PC-9 (cell line): ENCODE measurements around the gene KRTAP20-3. TPM values are rescaled to one million over a fixed set of nuclear protein-coding genes. Genes with fewer than 3 reads are reported as not detected.
A peak's percentile ranks its signal among the peaks of the same experiment; 100 is the strongest.

ENCODE experiments used
- BruUV-seq: library from RNA; stranded (reverse); fragments of 400-500 nt; replicated peaks from 2 replicates; lab custom pipeline; 2021; lab: Mats Ljungman, UMichigan
- CTCF ChIA-PET: fragments of 300-600 bp; sonication (Branson Sonifier 250); formaldehyde crosslinking; loops from one replicate; lab custom pipeline; 2022; ENCODE audit warnings: antibody characterized with exemption; lab: Charles Lee
- POLR2A ChIA-PET: fragments of 300-600 bp; sonication (Branson Sonifier 250); formaldehyde crosslinking; loops from one replicate; lab custom pipeline; 2022; ENCODE audit warnings: antibody characterized with exemption; ENCODE audit not compliant: unreplicated experiment; lab: Charles Lee
- DNase-seq, 2 experiments: peaks; one replicate each; pipeline versions ENCODE4 v3.0.0 to v3.0.0-alpha.2; 2015 to 2022; ENCODE audit warnings: mixed read lengths in 1 of 2
- H2AFZ ChIP-seq: fragments of 200-600 bp; sonication (generic); 2 replicates; pipeline ENCODE4 v1.8.1; 2017; ENCODE audit warnings: antibody characterized with exemption
- H3F3A ChIP-seq: fragments of 200-600 bp; sonication (generic); 2 replicates; pipeline ENCODE4 v1.8.1; 2017; ENCODE audit warnings: antibody characterized with exemption, mild to moderate bottlenecking, low read depth; ENCODE audit not compliant: insufficient read depth
- H3K27ac ChIP-seq: fragments of 200-600 bp; sonication (generic); 2 replicates; pipeline ENCODE4 v1.6.1; 2016; ENCODE audit warnings: mixed run types
- H3K27me3 ChIP-seq: fragments of 200-600 bp; sonication (generic); 2 replicates; pipeline ENCODE4 v1.6.1; 2016; ENCODE audit warnings: low read depth, mixed run types; ENCODE audit not compliant: insufficient read depth
- H3K36me3 ChIP-seq: fragments of 200-600 bp; sonication (generic); 2 replicates; pipeline ENCODE4 v1.6.1; 2016; ENCODE audit warnings: low read depth, mixed run types
- H3K4me1 ChIP-seq: fragments of 200-600 bp; sonication (generic); replicated peaks from 2 replicates; pipeline ENCODE4 v1.6.1; 2016; ENCODE audit warnings: mixed run types; ENCODE audit not compliant: insufficient read depth
- H3K4me2 ChIP-seq: fragments of 200-600 bp; sonication (generic); 2 replicates; pipeline ENCODE4 v1.6.1; 2017; ENCODE audit warnings: mixed run types
- H3K4me3 ChIP-seq: fragments of 200-600 bp; sonication (generic); 2 replicates; pipeline ENCODE4 v1.6.1; 2016; ENCODE audit warnings: mixed run types
- H3K79me2 ChIP-seq: fragments of 200-600 bp; sonication (generic); 2 replicates; pipeline ENCODE4 v1.6.1; 2017; ENCODE audit warnings: low read depth, mixed run types
- H3K9me2 ChIP-seq: fragments of 200-600 bp; sonication (generic); 2 replicates; pipeline ENCODE4 v1.8.1; 2017; ENCODE audit warnings: mild to moderate bottlenecking; ENCODE audit not compliant: insufficient read depth
- H3K9me3 ChIP-seq: fragments of 200-600 bp; sonication (generic); 2 replicates; pipeline ENCODE4 v1.8.1; 2016; ENCODE audit warnings: low read depth; ENCODE audit not compliant: insufficient read depth
- H4K20me1 ChIP-seq: fragments of 200-600 bp; sonication (generic); 2 replicates; pipeline ENCODE4 v1.8.1; 2017; ENCODE audit not compliant: insufficient read depth
- EZH2 ChIP-seq: fragments of 200-600 bp; sonication (generic); IDR thresholded peaks from 2 replicates; pipeline ENCODE4 v1.8.0; 2017; ENCODE audit warnings: antibody characterized with exemption, low read depth
- intact Hi-C: fragments of 100-400 bp; cut with micrococcal nuclease; formaldehyde crosslinking; loops from one replicate; pipeline ENCODE4 v1.10.0; 2022; ENCODE audit not compliant: unreplicated experiment
- total RNA-seq: library from RNA; stranded (reverse); gene quantifications from 2 replicates; pipeline ENCODE4 v1.2.3, GENCODE V29; 2021
- TF ChIP-seq, protein P1 (sequence below): fragments of 200-600 bp; sonication (generic); conservative IDR thresholded peaks from 2 replicates; pipeline ENCODE4 v1.6.1; 2017; ENCODE audit warnings: mixed run types, antibody characterized with exemption, mild to moderate bottlenecking, moderate library complexity

The KRTAP20-3 gene
- total RNA-seq, 1 experiment from 2014 or later, result not detected

GRCh38 chr21:30615199-30615598 lies 27.5 kb upstream of the KRTAP20-3 start:
- DNase-seq, result no peak
- no peak for TF ChIP-seq EZH2
- TF ChIP-seq, protein P1, sequence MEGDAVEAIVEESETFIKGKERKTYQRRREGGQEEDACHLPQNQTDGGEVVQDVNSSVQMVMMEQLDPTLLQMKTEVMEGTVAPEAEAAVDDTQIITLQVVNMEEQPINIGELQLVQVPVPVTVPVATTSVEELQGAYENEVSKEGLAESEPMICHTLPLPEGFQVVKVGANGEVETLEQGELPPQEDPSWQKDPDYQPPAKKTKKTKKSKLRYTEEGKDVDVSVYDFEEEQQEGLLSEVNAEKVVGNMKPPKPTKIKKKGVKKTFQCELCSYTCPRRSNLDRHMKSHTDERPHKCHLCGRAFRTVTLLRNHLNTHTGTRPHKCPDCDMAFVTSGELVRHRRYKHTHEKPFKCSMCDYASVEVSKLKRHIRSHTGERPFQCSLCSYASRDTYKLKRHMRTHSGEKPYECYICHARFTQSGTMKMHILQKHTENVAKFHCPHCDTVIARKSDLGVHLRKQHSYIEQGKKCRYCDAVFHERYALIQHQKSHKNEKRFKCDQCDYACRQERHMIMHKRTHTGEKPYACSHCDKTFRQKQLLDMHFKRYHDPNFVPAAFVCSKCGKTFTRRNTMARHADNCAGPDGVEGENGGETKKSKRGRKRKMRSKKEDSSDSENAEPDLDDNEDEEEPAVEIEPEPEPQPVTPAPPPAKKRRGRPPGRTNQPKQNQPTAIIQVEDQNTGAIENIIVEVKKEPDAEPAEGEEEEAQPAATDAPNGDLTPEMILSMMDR, result no peak
- Histone ChIP-seq H2AFZ (no peak overlapping the region), H3K79me2 (no peaks in the 10 kb centered on the region), H3K9me3 (no peaks in the 10 kb centered on the region), H3F3A (no peaks in the 10 kb centered on the region), H3K4me1 (no peaks in the 10 kb centered on the region), H3K36me3 (no peaks in the 10 kb centered on the region), H3K4me2 (no peak overlapping the region), H4K20me1 (no peaks in the 10 kb centered on the region), H3K27me3 (no peaks in the 10 kb centered on the region), H3K27ac (no peak overlapping the region), H3K9me2 (no peaks in the 10 kb centered on the region), H3K4me3 (no peak overlapping the region)
- BruUV-seq, result no TSS peak
- intact Hi-C loops, result no loop called here
- POLR2A ChIA-PET, result no interaction called here
- CTCF ChIA-PET, result no interaction called here

GRCh38 chr21:30616125-30616524 lies 26.5 kb upstream of the KRTAP20-3 start, which contains the start of gene KRTAP20-1:
Gene KRTAP20-1 (plus strand): TSS chr21:30616425. CDS start chr21:30616455, 30 bp downstream.
- TF ChIP-seq, protein P1, result no peak
- TF ChIP-seq EZH2, result no peak
- Histone ChIP-seq H3K79me2 (no peaks in the 10 kb centered on the region), H3K9me2 (no peaks in the 10 kb centered on the region), H3K27me3 (no peaks in the 10 kb centered on the region), H3K36me3 (no peaks in the 10 kb centered on the region), H3K9me3 (no peaks in the 10 kb centered on the region), H3K4me2 (no peak within 1 kb of the TSS), H3F3A (no peaks in the 10 kb centered on the region), H3K27ac (no peak within 1 kb of the TSS), H4K20me1 (no peaks in the 10 kb centered on the region), H2AFZ (no peak within 1 kb of the TSS), H3K4me3 (no peak within 1 kb of the TSS), H3K4me1 (no peaks in the 10 kb centered on the region)
- CTCF ChIA-PET, result no interaction called here
- intact Hi-C loops, result no loop called here
- DNase-seq, result no peak
- POLR2A ChIA-PET, result no interaction called here
- BruUV-seq, result no TSS peak

DNA sequence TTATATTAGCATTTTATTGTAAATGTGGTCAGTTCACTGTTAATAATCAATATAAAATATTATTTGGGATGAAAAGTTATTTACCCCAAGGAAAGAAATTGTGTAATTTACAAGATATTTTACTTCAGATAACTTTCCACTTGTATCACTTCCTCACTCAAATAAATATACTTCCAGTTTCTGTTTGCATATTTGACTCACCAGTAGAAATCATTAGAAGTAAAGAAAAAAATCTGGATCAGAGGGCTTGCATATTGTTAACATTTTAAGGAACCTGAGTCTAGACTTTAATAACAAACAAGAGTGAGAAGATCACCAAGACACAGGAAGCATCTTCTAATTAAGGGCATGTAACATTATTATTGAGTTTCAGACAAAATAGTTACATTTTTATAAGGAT lies 22.6 kb upstream of the KRTAP20-3 start:
- Histone ChIP-seq H3K9me2 (no peaks in the 10 kb centered on the region), H2AFZ (0 out of 2 replicates have a peak overlapping the region, but pooled peaks have one; percentile 52), H3K27ac (no peak overlapping the region), H3K27me3 (no peaks in the 10 kb centered on the region), H3K4me3 (no peak overlapping the region), H3K4me1 (no peaks in the 10 kb centered on the region), H3K79me2 (no peaks in the 10 kb centered on the region), H3K36me3 (no peaks in the 10 kb centered on the region), H3K4me2 (no peak overlapping the region), H3K9me3 (no peaks in the 10 kb centered on the region), H3F3A (no peaks in the 10 kb centered on the region), H4K20me1 (no peaks in the 10 kb centered on the region)
- BruUV-seq, result no TSS peak
- DNase-seq, result no peak
- intact Hi-C loops, result no loop called here
- ChIA-PET CTCF (no interaction called here), POLR2A (no interaction called here)
- TF ChIP-seq, protein P1, result no peak
- no peak for TF ChIP-seq EZH2
